GM18867 (cell line): ENCODE data around the gene SMPD3.

Experiments
- ATAC-seq: cut with Tn5 transposase; IDR thresholded peaks from one replicate; pipeline ENCODE4 v1.9.1; 2021; ENCODE audit warnings: mild to moderate bottlenecking, moderate library complexity; ENCODE audit not compliant: unreplicated experiment

SMPD3 gene

DNA sequence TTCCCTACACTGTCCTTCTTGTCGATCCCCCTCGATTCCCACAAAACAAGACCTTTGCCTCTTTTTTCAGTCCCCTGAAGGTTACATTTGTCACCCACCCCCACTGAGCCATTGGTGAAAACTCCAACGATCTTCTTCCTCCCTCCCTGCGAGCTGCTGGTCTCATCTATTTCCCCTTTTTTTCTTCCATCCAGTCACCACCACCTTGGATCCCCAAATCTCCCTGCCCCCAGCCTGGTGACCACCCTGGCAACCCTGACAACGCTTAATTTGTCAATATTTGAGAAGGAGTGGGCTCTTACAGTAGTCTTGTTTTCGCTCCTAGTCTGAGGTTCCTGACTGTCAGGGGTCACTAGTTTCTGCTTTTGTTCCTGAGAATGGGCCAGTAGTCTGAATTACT, 62.9 kb downstream of the SMPD3 start:
- ATAC-seq = no peak

DNA sequence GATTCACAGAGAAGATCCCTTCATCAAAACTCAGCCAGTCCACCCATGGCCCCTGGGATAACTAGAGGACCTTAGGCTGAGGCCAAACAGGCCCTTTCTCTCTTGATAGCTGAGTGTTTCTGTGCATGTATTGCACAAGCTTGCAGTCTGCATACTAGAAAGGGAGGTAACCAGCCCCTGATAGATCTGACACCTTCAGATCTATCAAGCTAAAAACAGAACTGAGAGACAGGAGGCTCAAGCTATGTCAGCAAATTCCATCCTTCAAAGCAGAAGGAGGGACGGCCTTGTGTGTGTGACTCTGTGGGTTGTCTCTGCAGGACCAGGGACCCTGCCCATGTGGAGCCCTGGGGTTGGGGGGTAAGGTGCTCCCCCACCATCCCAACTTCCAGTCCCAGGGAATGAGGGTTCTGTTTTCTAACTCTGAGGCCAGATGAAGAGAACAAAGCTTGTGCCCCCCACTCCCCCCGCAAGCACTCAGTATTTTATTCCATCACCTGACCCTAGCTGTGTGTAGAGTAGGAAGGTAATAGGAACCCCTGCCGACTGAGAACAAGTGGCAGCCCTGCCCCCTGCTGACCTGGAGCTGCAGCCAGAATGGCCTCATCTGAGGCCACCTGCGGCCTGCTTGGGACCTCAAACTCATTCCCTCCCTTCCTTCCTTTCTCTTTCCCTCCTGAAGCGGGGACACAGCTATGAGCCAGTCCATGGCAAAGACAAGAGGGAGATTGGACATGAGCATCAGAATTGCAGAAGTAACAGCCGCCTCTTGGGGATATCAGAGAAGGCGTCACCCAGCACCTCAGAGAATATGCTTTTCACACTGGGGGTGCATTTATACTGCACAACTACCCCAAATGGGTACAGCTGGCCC, 63.8 kb downstream of the SMPD3 start:
- peak; percentile 60 for ATAC-seq

DNA sequence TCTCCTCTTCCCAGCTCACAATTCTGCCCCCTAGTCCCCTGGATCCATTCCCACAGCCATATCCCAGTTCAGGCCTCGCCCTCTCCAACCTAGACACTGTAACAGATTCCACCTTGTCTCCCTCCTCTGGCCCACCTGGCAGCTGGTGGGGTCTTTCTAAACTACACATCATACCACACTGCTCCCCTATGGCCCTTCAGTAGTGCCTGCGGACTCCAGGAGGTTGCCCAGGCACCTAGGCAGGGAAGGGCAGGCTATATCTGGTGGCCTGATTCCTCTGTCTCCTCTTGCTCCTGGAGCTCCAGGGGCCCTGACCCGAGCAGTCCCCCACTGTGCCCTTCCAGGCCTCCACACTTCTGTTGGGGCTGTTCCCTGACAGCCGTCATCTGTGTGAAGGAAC, 64.5 kb downstream of the SMPD3 start:
- ATAC-seq = no peak

DNA sequence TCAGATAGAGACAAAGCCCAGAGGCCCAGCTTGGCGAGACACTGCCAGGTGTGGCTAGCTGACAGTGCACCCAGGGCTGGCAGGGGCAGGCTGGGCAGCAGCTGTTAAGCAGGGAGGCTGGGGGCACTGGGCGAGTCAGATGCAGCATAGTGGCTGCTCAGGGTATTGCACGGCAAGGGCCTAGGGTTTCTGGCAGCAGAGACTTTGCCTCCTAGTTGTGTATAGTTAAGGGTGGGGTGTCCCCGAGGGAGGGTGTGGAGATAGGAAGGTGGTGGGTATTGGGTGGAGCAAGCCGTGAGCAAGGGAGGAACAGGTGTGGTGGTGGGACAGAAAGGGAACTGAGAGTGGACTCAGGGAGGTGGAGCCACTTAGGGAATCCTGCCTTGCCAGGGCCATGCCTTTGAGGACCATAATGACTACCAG, 66.0 kb downstream of the SMPD3 start:
- ATAC-seq = peak; percentile 36

DNA sequence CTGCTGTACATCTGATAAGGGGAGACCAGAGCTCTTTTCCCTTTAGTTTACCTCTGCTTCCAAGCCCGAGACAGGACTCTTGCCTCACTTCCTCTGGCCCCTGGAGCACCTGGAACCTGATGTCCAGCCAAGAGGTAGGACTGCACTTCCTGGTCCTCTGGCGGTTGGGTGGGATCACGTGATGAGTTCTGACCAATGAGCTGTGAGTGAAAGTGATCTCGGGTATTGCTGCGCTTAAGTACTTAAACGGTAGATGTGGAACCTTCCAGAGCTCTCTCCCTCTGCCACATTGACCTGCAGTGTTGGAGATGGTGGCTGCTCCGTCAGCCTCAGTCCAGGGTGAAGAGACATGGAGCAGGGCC, 67.0 kb downstream of the SMPD3 start:
- no peak for ATAC-seq

DNA sequence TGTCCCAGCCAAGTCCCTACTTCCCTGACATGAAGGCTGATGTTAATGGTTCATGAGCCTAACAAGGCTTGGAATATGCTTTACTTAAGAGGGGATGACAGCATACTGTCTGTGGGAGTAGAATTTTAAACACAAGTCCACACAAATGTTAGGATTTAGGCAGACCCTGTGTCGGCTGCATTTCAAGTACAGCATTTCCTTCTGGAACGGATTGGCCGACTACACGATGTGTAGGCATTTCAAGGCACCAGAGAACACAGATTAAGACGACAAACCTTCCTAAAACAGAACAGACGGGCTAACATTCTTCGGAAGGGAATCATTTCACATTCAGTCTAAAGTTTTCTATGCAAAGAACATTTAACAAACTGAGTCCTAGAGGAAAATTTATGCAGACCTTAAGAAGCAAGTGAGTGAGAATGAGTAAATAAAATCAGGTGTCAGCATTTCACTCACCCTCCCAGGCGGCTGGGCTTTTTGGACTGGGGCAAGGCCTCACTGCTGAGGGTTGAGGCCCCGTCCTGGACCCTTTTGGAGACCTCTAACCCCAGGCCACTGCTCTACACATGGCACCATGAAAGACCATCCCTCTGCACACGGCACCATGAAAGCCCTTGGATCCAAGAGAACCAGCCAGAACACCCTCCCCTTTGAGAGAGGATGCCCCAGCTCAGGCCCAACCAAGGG, 67.5 kb downstream of the SMPD3 start:
- no peak for ATAC-seq

DNA sequence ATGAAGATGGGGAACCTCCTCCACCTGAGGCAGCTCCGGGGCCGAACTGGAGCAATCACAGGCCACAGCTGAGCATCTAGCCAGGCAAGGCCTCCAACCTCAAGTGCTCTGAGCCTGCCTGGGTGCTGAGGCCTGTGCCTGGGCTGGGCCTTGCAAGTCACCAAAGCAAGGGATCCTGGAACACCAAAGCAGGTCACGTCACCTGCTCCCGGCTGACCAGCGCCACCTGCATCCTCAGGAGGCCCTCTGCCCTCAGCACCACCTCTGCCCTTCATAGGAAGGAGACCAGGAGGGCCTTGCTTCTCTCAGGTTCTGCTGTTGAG, 68.0 kb downstream of the SMPD3 start:
- no peak for ATAC-seq

DNA sequence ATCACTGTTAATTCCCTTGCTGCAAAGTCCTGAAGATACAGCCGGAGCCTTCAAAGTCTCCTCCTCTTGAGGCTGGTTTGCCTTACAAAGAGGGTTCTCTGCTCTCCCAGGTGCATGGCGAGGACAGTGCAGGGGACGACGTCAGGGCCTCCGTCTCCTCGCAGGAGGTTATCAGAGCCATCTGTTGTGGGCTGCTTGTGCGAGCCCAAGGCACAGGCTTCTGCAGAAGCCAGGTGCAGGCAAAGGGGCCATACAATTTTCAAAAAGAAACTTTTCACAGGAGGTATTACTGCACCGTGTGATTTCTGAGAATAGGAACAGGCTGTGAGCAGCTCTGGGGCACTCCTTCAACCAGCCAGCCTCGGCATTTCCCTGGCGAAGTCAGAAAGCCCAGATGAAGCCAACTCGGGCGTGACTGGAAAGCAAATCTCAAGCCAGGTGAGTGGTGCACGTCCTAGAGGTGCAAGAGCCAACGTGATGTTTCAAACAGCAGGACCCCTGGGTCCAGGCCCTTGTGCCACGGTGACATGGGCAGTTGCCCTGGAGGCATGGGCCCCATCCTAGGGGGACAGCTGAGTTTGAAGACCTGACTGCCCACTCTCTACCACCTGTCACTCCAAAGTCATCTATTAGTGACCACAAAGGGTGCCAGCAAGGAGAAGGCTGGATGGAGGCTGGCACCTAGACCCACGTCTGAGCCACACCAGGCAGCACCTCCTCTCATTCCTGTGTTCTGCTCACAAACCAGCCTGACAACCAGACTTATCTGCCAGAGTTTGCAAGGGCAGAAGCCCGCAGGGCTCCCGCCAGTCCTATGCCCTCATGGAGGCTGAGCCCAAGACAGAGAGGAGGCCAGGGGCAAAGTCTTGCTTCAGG, 68.6 kb downstream of the SMPD3 start:
- ATAC-seq = no peak

DNA sequence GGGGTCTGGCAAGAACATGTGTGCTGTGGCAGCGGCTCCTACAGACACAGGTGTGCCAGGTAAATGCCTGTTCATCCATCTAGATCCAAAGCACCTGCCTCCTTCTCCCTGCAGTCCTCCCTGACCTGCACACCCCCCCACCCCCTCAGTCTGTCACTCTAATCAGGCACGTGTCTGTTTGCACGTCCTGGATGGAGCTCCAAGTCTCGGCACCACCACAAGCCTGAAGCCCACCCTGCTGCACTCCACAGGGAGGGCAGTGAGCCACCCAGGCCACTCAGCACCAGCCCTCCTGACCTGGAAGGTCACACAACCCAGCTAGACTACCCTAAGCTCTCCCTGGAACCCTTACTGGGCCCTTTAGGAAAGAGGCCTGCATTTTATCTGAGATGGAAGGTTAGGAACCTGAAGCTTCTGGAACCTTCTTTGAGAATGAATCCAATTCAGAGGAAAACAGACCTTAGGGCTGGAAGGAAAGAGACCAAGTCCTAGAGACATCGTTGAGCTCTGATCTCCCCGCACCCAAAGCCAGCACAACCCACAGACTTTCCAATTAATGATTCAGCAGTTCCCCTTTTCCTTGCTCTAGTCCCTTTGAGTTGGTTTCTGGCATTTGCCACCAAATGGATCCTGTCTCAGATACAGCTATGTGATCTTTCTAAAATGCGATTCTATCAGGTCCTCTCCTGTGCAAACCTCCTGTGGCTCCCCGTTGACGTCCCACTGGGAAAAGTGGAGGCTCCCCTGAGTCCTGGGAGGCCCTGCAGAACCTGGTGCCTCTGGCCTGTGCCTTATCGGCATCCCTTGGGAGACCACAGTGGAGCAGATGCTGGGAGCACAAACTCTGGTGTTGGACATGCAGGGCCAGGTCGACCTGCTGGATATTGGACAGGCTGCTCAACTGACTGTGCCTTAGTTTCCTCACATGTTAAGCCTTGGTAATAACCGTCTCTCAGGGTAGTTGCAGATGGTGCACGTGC, 69.6 kb downstream of the SMPD3 start:
- no peak for ATAC-seq

DNA sequence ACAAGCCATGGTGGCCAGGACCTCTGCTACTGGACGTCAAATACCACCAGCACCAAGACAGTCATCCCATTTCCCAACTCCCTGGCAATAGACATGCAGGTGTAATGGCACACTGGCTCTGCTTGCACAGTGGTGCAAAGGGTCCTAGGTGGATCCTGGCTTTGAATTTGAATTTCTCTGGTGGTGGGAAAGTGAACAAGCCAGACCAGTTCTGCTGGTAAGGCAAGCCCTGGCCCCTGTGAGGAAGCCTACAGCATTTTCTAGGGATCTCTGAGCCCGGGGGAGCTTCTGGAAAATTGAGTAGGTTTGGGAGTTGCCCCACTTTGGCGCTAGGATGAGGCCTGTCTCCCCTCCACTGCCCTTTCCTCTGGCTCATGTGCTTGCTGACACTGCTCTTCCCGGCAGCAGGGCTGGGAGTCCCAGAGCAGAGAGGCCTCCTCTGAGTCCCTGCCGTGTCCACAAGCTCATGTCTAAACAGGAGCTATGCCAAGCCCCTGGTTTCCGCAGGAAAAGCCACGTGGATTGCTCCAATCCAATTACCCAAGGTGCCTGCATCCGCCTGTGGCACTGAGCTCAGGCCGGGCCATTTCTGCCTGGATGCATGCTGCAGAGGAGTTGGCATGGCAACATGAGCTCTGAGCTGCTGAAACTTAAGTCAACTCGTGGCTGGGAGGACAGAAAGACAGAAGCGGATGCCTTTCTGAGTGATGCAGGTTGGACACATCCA, 70.5 kb downstream of the SMPD3 start:
- no peak for ATAC-seq

DNA sequence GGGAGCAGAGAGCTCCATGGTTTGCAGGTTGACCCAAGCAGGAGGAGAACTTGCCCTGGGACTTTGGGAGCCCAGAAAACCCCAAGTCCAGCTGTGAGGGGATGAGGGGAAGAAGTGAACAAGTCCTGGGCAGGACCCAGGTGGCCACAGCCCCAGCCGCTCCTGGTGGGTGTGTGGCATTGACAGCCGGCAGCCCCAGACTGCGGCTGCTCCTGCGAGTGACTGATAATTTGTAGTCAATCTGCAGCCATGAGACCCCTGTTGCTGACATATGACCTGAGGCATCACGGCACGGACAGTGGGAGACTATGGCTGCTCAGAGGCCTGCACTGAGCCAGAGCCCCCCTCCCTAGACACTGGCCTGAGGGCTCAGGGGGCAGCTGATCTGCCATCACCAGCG, 71.1 kb downstream of the SMPD3 start:
- no peak for ATAC-seq

DNA sequence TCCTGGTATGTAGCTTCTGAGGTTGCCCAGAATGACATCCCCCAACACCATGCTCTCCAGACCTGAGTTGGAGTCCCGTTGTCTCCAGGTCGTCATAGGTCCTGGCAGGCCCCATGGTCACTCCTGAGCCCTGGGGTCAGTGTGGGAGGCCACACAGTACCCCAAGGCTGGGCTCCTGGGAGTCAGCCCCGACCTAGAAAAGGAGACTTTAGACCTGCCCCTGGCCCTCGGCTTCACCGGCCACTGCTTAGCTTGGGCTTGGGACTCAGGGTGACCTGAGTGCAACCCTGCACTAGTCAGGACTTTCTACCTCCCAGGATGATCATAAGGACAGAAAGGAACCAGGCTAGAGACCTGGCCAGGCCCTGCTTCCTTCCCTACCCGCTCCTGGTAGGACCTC, 71.7 kb downstream of the SMPD3 start:
- ATAC-seq = no peak

DNA sequence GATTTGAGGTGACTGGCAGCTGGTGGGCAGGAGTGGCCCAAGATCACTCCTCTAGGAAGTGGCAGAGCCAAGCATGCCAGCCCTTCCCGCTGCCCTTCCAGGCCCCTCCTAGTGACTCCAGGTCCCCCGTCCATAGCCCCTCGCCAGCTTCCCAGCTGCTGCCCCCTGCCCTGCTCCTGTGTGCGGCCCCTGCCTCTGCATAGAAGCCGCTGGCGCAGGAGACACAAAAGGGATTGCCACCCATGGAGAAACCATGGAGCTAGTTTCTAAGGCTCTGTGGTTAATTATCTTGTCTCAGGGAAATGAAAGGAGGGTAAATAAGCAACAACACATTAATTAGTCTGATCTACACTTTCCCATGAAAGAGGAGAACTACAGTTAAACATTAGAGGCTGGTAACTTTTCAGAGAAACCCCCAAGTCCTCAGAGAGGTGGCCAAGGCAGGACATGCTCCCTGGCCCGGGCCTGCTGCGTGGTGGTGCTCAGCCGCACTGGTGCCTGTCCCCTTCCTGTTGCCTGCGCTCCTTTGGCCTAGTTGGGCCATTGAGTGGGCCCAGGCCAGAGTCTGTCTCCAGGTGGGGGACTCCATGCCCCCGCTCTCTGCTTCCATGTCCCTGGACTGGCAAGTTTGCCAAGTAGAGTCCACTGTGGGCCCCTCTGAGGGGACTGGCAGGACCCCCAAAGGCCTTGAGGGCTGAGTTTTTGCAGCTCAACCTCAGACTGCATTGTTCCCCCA, 72.3 kb downstream of the SMPD3 start:
- ATAC-seq = no peak

DNA sequence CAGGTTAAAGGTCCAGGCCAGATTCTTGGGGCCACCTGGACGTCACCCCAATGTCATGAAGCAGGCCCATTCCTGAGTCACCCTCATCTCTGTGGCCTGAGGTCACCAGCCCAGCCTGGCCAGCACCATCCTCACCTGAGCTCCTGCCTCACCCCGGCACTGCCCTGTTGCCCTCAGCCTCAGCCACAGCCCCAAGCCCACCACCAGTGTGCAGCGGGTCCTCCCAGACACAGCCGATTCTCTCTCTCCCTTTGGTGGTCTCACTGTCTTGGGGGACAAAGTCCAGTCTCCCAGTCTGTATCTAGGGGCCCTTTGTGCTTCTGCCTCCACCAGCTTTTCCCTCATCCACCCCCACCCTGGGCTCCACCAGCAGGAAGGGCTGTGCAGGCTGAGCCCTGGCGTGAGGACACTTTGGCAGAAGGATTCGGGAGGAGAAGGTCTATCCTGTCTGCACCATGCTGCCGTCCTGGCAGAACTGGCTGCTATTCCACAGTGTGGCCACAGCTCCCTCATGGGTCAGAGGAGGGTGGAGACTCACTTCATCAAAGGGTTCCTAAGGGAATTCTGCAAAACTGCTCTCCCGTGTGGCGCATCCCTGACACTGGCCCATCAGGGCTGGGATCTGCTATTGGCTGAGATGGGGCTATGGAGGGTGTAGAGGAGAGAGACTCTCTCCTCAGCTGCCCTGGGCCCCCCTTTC, 73.2 kb downstream of the SMPD3 start:
- no peak for ATAC-seq

DNA sequence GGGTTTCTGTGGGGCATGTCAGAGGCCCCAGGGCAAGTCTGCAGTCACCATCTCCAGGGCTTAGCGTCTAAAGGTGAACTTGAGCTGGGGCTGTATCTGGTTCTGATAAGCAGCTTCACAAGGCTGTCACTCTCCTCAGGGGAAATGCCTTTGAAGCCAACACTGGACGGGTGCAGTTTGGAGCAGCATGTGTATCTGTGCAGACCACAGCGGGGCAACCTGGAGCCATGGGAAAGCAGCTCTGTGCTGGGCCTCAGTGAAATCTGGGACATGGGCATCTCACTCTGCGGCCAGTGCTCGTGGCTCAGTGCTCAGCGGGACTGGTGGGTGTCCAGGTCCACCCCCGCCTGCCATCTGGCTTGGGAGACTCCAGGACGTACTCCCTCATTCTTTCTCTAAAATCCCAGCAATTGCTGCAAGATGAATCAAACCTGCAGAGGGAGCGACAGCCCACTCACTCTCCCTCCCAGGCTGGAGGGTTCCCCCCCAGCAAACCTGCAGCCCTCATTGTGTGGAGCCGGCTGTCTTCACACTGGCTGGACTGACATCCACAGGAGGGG, 74.0 kb downstream of the SMPD3 start:
- ATAC-seq = no peak

DNA sequence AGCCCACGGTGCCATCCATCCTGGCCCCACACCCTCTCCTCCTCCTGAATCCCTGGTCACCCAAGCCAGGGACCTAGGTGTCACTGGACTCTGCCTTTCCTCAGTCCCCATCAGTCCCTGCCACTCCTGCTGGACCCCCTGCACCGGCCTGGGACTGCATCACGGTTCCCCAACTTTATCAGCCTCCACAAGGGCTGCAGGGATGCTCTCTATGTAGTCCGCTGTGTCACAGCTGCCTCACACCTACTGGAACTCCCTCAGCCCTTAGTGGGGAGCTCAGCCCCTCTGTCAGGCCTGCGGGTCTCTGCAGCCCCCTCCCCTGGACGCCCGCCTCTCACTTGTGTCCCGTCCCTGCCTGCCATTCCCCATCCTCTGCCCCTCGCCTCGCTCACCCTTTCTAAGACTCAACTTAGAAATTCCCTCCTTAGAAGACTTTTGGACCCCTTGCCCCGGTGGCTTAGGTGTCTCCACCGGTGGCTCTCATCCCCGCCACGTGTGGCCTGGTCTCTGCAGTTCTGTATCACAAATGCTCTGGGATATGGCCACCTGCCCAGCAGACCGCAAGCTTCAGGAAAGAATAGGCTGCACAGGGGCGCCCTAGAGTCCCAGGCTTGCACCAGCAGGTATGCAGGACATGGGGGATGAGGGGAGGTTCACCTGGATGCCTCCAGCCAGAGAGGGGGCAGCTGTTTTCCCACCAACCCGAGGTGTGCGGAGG, 74.6 kb downstream of the SMPD3 start:
- no peak for ATAC-seq

DNA sequence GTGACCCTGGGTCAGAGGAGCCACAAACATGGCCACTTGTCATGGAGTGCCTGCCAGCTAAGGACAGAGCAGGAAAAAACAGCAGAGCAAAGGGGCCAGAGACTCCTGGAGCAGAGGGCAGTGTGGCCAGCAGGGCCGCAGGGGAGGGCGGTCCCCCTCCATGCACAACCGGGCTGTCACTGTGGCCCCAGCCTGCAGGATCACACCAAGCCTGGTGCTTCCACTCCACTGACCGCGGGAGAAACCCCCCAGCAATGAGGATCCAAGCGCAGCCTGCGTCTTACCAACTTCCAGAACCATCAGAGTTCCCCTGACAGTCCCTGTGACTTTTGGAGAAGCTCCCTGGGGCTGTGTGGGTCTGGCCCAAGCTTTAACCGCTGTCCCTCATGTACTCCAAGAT, 75.5 kb downstream of the SMPD3 start:
- no peak for ATAC-seq

DNA sequence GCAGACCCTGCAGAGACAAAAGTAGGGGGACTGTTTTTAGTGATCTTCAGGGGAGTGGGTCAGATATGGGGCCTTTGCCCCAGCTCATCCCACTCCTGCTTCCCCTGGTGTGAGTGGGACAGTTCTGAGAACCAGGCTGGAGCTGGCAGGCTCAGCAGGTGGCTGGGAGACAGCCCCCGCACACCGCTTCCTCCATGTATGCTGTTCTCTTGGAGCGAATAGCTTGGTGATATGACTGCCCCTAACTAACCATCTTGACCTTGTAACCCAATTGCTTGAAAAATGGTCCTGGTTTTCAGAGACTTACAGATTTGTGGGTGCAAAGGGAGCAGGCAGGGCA, 76.0 kb downstream of the SMPD3 start:
- ATAC-seq = no peak
